Fibroblast of skin of left quadriceps (primary cell): Measurements from ENCODE around the gene ZFAND3.

ENCODE experiments used
- DNase-seq, 2 experiments: peaks; one replicate each; pipeline ENCODE4 v3.0.0-alpha.2; 2013; ENCODE audit warnings: low read depth in 2 of 2

Gene ZFAND3

GRCh38 chr6:38168699-38169098 is 349.2 kb downstream of the ZFAND3 start:
- DNase-seq: no peak

DNA sequence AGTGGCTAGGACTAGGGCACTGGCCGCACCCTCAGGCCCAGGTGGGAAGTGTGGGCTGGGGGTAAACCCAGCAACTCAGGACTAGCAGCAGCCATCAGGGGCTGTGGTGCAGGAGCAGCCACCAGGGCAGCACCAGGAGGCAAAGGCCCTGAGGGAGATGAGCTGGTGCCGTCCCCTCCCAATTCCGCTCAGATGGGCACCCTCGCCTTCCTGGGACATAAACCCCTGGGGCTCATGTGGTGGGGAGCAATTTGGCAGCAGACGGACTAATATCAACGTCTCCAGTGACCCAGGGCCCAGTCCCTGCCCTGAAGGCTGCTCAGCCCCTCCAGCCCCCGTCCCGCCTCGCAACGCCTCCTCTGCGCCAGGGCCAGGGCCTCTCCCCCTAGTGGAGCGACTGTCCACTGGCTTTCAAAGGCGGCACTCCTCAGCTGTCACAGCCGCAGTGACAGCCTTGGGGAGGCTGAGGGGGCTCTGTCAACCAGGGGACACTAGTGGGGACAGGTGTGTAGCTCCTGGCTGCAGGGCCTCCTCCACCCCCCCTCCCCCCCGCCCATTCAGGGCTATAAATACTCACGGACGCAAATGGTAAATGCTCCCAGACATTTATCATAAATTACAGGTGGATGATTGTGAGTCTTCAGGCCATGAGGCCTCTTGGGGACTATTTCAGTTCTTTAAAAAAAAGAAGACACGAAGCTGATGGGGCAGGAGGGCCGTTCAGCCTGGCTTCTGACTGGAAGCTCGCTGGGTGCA is 349.9 kb downstream of the ZFAND3 start:
- DNase-seq: no peak

- DNase-seq: no peak
Measured at GRCh38 chr6:38169977-38170526, 350.5 kb downstream of the ZFAND3 start.

- no peak for DNase-seq
Measured at GRCh38 chr6:38170666-38171355, 351.3 kb downstream of the ZFAND3 start.

DNA sequence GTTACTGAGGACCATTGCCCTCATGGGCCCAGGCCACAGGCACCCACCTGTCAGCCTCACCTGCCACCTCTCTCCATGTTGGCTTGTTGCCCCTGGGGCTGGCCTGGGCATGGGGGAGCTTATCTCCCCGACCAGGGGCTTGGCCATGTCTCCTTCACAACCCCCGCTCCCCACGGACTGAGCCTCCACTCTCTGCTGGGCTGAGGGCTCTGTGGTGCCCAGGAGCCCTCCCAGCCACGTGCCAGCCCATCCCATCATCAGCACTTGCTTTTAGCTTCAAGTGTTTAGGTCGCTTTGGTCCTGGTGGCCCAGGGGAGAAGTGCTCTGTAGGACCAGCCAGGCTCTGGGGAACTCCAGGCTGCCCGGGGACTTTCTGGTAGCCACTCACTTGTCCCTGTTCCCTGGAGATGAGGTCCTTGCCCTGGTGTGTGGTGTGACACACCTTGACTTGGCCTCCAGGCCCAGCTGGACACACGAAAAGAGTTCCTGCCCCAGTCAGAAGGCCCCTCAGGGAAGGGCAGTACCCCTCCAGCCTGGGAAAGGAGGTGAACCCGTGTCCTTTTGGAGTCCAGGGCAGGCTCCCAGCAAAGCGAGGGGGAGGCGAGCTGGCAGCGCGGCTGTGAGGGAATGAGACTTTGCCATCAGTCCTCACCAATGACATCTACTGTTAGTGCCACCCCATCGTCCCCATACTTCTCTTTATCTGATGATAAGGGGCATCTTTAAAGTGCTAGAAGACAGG is 352.6 kb downstream of the ZFAND3 start:
- no peak for DNase-seq

GRCh38 chr6:38172739-38173410 is 353.3 kb downstream of the ZFAND3 start:
- DNase-seq: no peak

GRCh38 chr6:38173909-38174308 is 354.4 kb downstream of the ZFAND3 start:
- DNase-seq: no peak

DNA sequence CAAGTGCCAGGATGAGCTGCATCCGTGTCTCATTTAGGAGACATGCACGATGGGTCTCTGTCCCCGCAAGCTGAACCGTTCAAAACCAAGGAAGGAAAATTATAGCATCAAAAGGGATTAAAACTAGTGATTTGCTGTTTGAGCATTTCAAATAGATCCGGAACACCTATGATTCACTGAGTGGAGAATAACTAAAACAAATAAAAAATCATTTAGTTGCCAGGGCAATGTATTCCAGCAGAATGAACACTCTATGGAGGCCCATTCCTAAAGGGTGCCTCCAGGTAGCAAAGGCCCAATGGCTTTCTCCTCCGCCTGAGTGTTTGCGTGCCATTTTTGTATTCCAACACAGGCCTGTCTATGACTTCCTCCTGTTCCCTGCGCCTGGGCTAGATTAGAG is 354.8 kb downstream of the ZFAND3 start:
- no peak for DNase-seq

- no peak for DNase-seq
Measured at GRCh38 chr6:38174806-38175495, 355.4 kb downstream of the ZFAND3 start.

DNA sequence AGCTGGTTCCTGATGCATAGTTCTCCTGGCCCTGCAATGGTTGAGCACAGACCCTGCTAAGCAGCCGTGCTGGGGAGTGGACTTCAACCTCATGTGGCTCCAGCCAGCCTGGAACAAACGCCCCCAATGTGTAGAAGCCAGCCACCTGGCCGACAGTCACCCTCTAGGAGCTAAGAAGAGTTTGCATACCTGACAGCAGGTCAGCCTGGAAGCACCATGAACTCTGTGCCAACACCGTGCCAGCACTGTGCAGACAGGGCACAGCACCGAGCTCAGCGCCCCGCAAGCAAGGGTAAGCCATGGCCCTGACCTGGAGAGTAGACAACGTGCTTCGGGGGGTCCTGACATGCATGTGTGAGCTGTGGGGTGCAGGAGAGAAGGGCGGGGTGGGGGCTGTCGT is 356.3 kb downstream of the ZFAND3 start:
- no peak for DNase-seq

DNA sequence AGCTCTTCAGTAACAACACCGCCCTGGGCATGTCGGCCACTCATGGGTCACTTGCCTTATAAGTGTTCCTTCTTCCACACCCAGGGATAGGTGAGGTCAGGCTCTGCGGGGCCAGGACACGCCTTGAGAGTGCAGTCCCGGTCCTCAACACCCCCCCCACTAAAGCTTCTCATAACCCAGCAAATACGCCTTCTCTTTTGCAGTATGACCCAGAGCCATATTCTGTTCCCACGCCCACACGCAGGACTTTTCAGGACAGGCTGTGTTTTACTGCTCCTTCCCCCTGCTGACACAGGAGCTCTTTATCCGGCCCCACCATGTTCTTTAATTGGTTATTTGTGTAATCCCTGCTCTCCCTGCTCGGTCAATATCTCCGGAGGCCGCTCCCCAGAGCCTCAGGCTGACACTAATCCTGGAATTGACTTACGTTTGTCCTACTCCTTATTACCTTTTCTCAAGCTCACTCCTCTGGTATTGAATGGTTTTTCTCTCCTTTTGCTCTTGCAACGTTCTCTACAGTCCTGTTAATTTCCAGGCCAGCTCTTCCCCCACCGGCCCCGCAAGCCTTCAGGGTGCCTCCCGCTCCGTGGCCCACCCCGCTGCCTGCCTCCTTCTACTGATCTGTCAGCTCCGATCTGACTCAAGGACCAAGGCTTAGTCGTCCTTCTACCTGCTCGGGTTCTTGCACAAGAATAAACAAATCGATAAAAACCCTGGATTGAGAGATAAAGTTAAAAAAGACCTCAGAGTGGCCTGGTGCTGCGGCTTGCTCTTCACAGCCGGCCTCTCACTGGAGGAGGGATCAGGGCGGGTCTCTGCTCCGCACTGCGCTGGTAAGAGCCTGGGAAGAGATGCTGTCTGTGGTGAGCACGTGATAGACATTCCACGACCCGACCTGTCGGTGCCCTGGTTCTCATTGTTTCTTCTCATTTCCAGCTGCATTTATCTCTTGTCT is 357.5 kb downstream of the ZFAND3 start:
- no peak for DNase-seq

DNA sequence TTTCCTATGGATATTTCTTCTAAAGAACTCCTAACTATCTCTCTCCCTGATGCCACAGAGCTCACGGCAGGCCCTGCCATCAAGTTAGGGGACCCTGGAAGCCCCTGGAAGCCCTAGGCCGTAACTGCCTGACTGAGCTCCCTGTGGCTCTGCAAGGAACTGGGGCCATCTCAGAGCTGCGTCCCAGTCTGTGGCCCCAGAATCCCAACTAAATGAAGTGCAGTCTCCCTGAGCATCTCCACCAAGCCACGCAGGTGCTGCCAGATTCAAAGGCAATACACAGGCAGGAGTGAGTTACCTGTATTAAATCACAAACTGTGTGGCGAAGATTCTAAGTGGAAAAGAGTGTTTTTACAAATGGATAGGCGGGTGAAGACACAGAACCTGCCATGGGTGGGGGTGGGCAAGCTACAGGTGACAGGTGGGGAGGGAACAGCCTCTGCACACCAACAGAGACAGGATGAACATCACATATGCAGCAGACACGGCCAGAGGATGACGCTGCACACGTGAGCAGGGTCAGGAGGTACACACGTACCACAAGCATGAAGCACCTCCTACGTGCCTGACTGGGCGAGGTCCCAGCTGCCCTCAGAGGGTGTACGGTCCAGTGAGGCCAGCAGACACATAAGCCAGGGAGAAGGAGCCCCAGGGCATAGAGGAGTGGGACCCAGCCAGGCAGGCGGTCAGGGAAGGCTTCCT is 358.5 kb downstream of the ZFAND3 start:
- no peak for DNase-seq

DNA sequence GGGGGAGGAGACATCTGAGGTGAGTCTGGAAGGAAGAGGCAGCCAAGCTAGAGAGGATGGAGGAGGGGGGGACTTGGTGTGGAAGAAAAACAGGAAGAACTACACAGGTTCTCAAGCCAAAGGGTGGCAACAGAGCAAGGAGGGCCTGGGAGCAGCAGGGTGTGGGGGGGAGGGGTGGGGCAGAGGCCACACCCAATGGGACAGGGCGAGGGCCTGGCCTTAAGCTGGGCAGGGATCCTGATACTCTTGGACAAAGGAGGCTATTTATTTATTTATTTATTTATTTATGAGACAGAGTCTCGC is 359.0 kb downstream of the ZFAND3 start:
- no peak for DNase-seq

DNA sequence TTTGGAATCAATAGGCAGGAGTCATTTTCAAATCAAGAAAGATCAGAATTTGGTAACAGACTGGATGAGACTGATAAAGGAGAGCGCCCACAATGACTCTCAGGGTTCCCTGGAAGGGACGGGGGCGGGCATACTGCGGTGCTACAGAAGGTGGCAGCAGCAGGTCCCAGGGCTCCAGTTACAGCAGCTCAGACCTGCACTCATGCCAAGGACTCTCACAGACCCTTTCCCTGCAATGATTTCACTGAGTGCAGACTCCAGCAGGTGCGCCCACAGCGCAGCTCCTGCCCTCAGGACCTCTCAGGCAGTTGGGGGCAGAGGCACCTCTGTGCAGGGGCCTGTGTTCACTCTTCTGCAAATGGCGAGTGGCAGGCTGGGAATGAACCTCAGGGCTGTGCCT is 359.8 kb downstream of the ZFAND3 start:
- DNase-seq: no peak

DNA sequence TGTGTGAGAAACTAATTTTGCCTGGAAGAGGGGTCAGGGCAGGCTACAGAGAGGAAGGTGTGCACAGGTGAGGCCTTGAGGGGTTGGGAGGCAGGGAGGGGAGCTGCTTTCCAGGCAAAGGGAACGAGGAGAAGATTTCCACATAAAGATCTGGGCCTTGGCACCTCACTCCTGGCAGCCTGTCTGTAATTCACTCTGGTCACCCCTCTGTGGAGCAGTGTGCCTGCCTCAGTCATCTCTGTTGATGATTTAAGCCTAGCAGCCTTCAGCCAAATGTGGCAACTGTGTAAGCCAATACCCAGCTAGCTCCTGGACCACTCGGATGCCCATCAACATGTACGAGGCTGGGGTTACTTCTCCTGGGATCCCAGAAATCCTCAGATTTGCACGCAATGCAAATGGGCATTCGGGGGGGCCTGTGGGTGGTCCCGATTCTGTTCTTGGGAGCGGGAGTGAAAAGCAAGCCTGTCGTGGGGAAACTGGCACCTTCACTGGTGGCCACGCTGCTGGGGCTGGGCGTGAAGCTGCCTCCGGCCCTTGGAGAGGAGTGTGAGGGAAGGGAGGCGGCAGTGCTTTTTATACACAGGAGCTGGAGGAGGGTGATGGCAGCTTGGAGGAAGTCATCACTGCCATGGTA is 360.4 kb downstream of the ZFAND3 start:
- no peak for DNase-seq

DNA sequence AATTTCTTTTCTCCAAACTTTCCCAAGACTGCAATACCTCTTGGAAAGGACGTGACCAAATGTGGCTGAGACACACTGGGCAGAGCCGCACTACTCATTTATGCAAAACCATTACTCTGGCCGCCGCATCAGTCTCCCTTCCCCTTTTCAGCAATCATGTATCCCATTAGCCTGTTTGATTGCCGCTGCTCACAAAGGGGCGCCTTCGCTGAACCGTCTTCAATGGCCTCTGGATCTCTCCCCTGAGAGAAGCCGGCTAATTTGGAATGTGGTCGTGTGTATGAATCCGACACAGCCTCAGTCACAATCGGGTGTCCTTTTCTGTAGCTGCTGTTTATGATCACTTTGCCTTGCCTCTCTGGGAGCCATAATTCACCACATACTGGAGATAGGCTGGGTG is 361.1 kb downstream of the ZFAND3 start:
- no peak for DNase-seq

GRCh38 chr6:38182426-38182825 is 362.9 kb downstream of the ZFAND3 start:
- DNase-seq: no peak

DNA sequence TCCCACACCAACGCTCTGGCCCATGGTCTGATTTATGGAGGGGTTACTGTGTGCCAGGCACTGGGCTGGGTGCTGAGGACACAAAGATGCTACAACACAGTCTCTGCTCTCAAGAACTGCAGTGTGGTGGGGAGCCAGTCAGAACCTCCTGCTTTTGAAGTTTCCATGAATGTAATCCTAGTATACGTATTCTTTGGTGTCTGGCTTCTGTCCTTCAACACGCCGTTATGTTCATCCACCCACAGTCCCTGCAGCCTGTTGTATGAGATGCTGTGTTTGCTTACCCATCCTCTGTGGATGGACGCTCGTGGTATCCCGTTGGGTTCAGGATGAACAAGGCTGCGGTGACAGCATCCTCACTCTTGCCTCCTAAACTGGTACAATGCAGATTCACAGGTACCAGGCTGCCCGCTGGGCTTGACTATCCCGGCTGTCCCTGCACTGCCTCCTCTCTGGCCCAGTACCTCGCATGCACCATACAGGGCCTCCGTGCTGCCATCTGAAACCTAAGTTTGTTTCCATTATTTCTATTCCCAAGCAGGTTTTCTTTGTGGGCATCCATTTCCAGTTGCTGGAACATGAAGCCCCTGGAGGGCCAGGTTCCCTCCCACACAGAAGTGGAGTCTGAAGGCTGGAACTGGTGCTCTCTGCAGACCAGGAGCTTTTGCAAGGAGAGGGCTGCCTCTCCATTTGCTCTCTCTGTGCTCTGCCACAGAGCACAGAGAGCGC is 364.5 kb downstream of the ZFAND3 start:
- DNase-seq: no peak
